Measurements from ENCODE around the gene NXF1. TPM values are rescaled to one million over a fixed set of nuclear protein-coding genes. Genes with fewer than 3 reads are reported as not detected.

Gene NXF1
- total and polyA plus RNA-seq, 10 of the 15 experiments (the other 5 are each of a cell fraction or from before 2014, with no cell fraction given) = 20.7 to 84.9 (median 40.6) TPM

DNA sequence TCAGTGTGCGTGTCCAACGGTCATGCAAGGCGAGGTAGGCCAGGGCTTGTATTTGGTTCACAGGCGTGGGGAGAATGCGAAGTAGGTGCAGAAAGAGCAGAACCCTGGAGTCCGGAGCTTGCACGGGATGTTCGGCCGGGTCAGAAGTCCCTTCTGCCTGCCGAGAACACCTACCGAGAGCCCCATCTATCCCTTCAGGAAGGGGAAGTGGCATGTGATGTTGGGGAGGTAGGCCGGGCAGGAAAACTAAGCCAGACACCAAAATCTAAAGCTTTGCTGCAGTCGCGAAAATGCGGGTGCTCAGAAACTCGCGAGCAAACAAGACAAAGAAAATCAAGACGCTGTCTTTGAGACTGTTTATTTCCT lies 34.5 kb downstream of the NXF1 start (continued):
- TF ChIP-seq, protein P1, sequence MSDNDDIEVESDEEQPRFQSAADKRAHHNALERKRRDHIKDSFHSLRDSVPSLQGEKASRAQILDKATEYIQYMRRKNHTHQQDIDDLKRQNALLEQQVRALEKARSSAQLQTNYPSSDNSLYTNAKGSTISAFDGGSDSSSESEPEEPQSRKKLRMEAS (IDR thresholded peaks at IDR 0.05; ENCODE audit: low read depth, low read length) = no peak
- TF ChIP-seq EED (IDR thresholded peaks at IDR 0.05; ENCODE audit: low read depth) (no peak), NR2C1 (IDR thresholded peaks at IDR 0.05) (no peak), RAD51 (IDR thresholded peaks at IDR 0.05) (no peak), CREB1 (IDR thresholded peaks at IDR 0.05; ENCODE audit: low read depth) (no peak), EZH2 (IDR thresholded peaks at IDR 0.05; ENCODE audit: borderline replicate concordance, control insufficient read depth, low read depth, low read length) (no peak), RAD21 (IDR thresholded peaks at IDR 0.05; ENCODE audit: insufficient read depth, low read depth, low read length) (no peak), IRF4 (IDR thresholded peaks at IDR 0.05; ENCODE audit: low read depth, low read length) (no peak), NRF1 (conservative IDR thresholded peaks at IDR 0.05; ENCODE audit: low read depth, low read length) (no peak), SRF (IDR thresholded peaks at IDR 0.05; ENCODE audit: low read depth in 2 of 2, low read length in 2 of 2) (no peak), GATAD2B (conservative IDR thresholded peaks at IDR 0.05; ENCODE audit: low read depth) (no peak), SPI1 (IDR thresholded peaks at IDR 0.05; ENCODE audit: borderline replicate concordance, insufficient read depth, low read depth, low read length) (0 out of 2 replicates have a peak, but pooled peaks have one; percentile 21), MTA2 (IDR thresholded peaks at IDR 0.05; ENCODE audit: low read depth) (no peak), ZNF274 (IDR thresholded peaks at IDR 0.05; ENCODE audit: insufficient read depth, insufficient read length) (no peak), KDM1A (IDR thresholded peaks at IDR 0.05; ENCODE audit: borderline replicate concordance) (no peak), ZBED1 (IDR thresholded peaks at IDR 0.05; ENCODE audit: borderline replicate concordance) (no peak)
- TF ChIP-seq, protein P2, sequence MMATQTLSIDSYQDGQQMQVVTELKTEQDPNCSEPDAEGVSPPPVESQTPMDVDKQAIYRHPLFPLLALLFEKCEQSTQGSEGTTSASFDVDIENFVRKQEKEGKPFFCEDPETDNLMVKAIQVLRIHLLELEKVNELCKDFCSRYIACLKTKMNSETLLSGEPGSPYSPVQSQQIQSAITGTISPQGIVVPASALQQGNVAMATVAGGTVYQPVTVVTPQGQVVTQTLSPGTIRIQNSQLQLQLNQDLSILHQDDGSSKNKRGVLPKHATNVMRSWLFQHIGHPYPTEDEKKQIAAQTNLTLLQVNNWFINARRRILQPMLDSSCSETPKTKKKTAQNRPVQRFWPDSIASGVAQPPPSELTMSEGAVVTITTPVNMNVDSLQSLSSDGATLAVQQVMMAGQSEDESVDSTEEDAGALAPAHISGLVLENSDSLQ (IDR thresholded peaks at IDR 0.05) = no peak
- TF ChIP-seq, protein P3, sequence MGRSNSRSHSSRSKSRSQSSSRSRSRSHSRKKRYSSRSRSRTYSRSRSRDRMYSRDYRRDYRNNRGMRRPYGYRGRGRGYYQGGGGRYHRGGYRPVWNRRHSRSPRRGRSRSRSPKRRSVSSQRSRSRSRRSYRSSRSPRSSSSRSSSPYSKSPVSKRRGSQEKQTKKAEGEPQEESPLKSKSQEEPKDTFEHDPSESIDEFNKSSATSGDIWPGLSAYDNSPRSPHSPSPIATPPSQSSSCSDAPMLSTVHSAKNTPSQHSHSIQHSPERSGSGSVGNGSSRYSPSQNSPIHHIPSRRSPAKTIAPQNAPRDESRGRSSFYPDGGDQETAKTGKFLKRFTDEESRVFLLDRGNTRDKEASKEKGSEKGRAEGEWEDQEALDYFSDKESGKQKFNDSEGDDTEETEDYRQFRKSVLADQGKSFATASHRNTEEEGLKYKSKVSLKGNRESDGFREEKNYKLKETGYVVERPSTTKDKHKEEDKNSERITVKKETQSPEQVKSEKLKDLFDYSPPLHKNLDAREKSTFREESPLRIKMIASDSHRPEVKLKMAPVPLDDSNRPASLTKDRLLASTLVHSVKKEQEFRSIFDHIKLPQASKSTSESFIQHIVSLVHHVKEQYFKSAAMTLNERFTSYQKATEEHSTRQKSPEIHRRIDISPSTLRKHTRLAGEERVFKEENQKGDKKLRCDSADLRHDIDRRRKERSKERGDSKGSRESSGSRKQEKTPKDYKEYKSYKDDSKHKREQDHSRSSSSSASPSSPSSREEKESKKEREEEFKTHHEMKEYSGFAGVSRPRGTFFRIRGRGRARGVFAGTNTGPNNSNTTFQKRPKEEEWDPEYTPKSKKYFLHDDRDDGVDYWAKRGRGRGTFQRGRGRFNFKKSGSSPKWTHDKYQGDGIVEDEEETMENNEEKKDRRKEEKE (IDR thresholded peaks at IDR 0.05) = no peak
- TF ChIP-seq, protein P4, sequence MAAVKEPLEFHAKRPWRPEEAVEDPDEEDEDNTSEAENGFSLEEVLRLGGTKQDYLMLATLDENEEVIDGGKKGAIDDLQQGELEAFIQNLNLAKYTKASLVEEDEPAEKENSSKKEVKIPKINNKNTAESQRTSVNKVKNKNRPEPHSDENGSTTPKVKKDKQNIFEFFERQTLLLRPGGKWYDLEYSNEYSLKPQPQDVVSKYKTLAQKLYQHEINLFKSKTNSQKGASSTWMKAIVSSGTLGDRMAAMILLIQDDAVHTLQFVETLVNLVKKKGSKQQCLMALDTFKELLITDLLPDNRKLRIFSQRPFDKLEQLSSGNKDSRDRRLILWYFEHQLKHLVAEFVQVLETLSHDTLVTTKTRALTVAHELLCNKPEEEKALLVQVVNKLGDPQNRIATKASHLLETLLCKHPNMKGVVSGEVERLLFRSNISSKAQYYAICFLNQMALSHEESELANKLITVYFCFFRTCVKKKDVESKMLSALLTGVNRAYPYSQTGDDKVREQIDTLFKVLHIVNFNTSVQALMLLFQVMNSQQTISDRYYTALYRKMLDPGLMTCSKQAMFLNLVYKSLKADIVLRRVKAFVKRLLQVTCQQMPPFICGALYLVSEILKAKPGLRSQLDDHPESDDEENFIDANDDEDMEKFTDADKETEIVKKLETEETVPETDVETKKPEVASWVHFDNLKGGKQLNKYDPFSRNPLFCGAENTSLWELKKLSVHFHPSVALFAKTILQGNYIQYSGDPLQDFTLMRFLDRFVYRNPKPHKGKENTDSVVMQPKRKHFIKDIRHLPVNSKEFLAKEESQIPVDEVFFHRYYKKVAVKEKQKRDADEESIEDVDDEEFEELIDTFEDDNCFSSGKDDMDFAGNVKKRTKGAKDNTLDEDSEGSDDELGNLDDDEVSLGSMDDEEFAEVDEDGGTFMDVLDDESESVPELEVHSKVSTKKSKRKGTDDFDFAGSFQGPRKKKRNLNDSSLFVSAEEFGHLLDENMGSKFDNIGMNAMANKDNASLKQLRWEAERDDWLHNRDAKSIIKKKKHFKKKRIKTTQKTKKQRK (IDR thresholded peaks at IDR 0.05; ENCODE audit: low read depth, low read length) = no peak
- TF ChIP-seq, protein P5, sequence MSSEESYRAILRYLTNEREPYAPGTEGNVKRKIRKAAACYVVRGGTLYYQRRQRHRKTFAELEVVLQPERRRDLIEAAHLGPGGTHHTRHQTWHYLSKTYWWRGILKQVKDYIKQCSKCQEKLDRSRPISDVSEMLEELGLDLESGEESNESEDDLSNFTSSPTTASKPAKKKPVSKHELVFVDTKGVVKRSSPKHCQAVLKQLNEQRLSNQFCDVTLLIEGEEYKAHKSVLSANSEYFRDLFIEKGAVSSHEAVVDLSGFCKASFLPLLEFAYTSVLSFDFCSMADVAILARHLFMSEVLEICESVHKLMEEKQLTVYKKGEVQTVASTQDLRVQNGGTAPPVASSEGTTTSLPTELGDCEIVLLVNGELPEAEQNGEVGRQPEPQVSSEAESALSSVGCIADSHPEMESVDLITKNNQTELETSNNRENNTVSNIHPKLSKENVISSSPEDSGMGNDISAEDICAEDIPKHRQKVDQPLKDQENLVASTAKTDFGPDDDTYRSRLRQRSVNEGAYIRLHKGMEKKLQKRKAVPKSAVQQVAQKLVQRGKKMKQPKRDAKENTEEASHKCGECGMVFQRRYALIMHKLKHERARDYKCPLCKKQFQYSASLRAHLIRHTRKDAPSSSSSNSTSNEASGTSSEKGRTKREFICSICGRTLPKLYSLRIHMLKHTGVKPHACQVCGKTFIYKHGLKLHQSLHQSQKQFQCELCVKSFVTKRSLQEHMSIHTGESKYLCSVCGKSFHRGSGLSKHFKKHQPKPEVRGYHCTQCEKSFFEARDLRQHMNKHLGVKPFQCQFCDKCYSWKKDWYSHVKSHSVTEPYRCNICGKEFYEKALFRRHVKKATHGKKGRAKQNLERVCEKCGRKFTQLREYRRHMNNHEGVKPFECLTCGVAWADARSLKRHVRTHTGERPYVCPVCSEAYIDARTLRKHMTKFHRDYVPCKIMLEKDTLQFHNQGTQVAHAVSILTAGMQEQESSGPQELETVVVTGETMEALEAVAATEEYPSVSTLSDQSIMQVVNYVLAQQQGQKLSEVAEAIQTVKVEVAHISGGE (CRISPR knock-in tag; IDR thresholded peaks at IDR 0.05) = no peak
